Stimulated activated CD8-positive, alpha-beta memory T cell treated with anti-CD3 and anti-CD28 coated beads, Interleukin-12 subunit alpha, Interleukin-12 subunit beta, amount 100 ng/mL, for 24 hours (primary cell): ENCODE results near the gene RAB8A.
"Not testable (repeated sequence)": the region's sequence is repeated elsewhere in the genome, so short reads cannot be mapped to it uniquely, and the experiment has no call there.

Experiments used
- DNase-seq: peaks from one replicate; pipeline ENCODE4 v3.0.0-alpha.2; 2020; ENCODE audit errors: extremely low read depth

RAB8A gene

GRCh38 chr19:16078759-16079707 lies 32.7 kb upstream of the RAB8A start:
- no peak for DNase-seq

- no peak for DNase-seq
These were observed 27.5 kb upstream of the RAB8A start for GRCh38 chr19:16084067-16084685.

GRCh38 chr19:16085115-16085514 lies 26.6 kb upstream of the RAB8A start:
- DNase-seq, result no peak

- DNase-seq, result not testable (repeated sequence)
These were observed 24.3 kb upstream of the RAB8A start for GRCh38 chr19:16087404-16087803.

- no peak for DNase-seq
These were observed 23.7 kb upstream of the RAB8A start for GRCh38 chr19:16087940-16088339.

GRCh38 chr19:16088351-16089009 lies 23.2 kb upstream of the RAB8A start:
- no peak for DNase-seq

GRCh38 chr19:16089010-16089846 lies 22.5 kb upstream of the RAB8A start:
- no peak for DNase-seq

- no peak for DNase-seq
These were observed 19.9 kb upstream of the RAB8A start for GRCh38 chr19:16091546-16092475.

- DNase-seq, result no peak
These were observed 17.2 kb upstream of the RAB8A start for GRCh38 chr19:16094360-16095070.

- no peak for DNase-seq
These were observed 16.6 kb upstream of the RAB8A start for GRCh38 chr19:16095071-16095571.

- DNase-seq, result no peak
These were observed 15.3 kb upstream of the RAB8A start for GRCh38 chr19:16096280-16096855.

- DNase-seq, result no peak
These were observed 13.3 kb upstream of the RAB8A start for GRCh38 chr19:16098416-16098768.

- no peak for DNase-seq
These were observed 12.9 kb upstream of the RAB8A start for GRCh38 chr19:16098821-16099220.

- not testable (repeated sequence) for DNase-seq
These were observed 12.2 kb upstream of the RAB8A start for GRCh38 chr19:16099314-16099965.

- no peak for DNase-seq
These were observed 11.2 kb upstream of the RAB8A start for GRCh38 chr19:16100524-16100923.

GRCh38 chr19:16104722-16105121 lies 7.0 kb upstream of the RAB8A start:
- no peak for DNase-seq

- DNase-seq, result no peak
These were observed 5.6 kb upstream of the RAB8A start for GRCh38 chr19:16106121-16106520.

- no peak for DNase-seq
These were observed 442 bp downstream of the RAB8A start for GRCh38 chr19:16111909-16112752.
